Measurements from ENCODE around the gene CARD16.

- TF ChIP-seq, protein P1, sequence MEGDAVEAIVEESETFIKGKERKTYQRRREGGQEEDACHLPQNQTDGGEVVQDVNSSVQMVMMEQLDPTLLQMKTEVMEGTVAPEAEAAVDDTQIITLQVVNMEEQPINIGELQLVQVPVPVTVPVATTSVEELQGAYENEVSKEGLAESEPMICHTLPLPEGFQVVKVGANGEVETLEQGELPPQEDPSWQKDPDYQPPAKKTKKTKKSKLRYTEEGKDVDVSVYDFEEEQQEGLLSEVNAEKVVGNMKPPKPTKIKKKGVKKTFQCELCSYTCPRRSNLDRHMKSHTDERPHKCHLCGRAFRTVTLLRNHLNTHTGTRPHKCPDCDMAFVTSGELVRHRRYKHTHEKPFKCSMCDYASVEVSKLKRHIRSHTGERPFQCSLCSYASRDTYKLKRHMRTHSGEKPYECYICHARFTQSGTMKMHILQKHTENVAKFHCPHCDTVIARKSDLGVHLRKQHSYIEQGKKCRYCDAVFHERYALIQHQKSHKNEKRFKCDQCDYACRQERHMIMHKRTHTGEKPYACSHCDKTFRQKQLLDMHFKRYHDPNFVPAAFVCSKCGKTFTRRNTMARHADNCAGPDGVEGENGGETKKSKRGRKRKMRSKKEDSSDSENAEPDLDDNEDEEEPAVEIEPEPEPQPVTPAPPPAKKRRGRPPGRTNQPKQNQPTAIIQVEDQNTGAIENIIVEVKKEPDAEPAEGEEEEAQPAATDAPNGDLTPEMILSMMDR (IDR thresholded peaks at IDR 0.05), result no peak
- TF ChIP-seq POLR2A (IDR thresholded peaks at IDR 0.05), result no peak
These were observed 22.6 kb downstream of the CARD16 start for GRCh38 chr11:105022527-105022926.

All from sigmoid colon (tissue), 3 donors.